B cell (primary cell): Measurements from ENCODE around the gene CHAMP1. TPM values are rescaled to one million over a fixed set of nuclear protein-coding genes. Genes with fewer than 3 reads are reported as not detected.

Experiments
- ATAC-seq: fragments of 200-7000 bp; cut with Tn5 transposase; one replicate; pipeline ENCODE4 v1.10.0; 2021; ENCODE audit warnings: low read depth, mild to moderate bottlenecking, moderate number of reproducible peaks, moderate library complexity
- CTCF ChIA-PET: fragments of 350-600 bp; sonication (Branson Sonifier 250); formaldehyde crosslinking; loops from one replicate; lab custom pipeline; 2021; ENCODE audit warnings: antibody characterized with exemption, inconsistent platforms; lab: Charles Lee
- POLR2A ChIA-PET: fragments of 350-600 bp; sonication (Branson Sonifier 250); formaldehyde crosslinking; loops from one replicate; lab custom pipeline; 2021; ENCODE audit warnings: antibody characterized with exemption; lab: Charles Lee
- DNase-seq: peaks from one replicate; pipeline ENCODE4 v3.0.0; 2013
- H2AFZ ChIP-seq: 2 replicates; pipeline ENCODE4 v1.6.1; 2012; ENCODE audit warnings: mild to moderate bottlenecking, low read depth, low read length; ENCODE audit not compliant: insufficient read depth, poor library complexity, severe bottlenecking
- H3K27ac ChIP-seq, 2 donors: 1 replicate in 1 of 2; 2 replicates in 1 of 2; pipeline ENCODE4 v1.5.1; 2012 to 2013; ENCODE audit warnings: low read length in 2 of 2, mild to moderate bottlenecking in 2 of 2, moderate library complexity in 1 of 2
- H3K27me3 ChIP-seq, 4 experiments: fragments of 200-600 bp in 1 of 4; sonication (generic) in 1 of 4; replicated peaks in 1 of 4; 1 replicate in 2 of 4; 2 replicates in 2 of 4; pipeline versions ENCODE4 v1.6.1 to v1.7.0; 2013 to 2016; ENCODE audit warnings: low read length in 3 of 4, mild to moderate bottlenecking in 2 of 4, mixed read lengths in 1 of 4, moderate library complexity in 1 of 4; ENCODE audit not compliant: insufficient read depth in 4 of 4, control insufficient read depth in 3 of 4; ENCODE audit errors: control extremely low read depth in 1 of 4
- H3K36me3 ChIP-seq, 2 experiments: replicated peaks in 1 of 2; 1 replicate in 1 of 2; 2 replicates in 1 of 2; pipeline versions ENCODE4 v1.6.1 to v1.7.1; 2013; ENCODE audit warnings: low read length in 1 of 2; ENCODE audit not compliant: insufficient read depth in 2 of 2, control insufficient read depth in 1 of 2; ENCODE audit errors: control extremely low read depth in 1 of 2, extremely low read depth in 1 of 2
- H3K4me1 ChIP-seq, 2 donors: fragments of 200-600 bp in 1 of 2; sonication (generic) in 1 of 2; 1 replicate in 1 of 2; 2 replicates in 1 of 2; pipeline versions ENCODE4 v1.5.1 to v1.6.1; 2013 to 2017; ENCODE audit warnings: low read length in 2 of 2; ENCODE audit not compliant: control insufficient read depth in 2 of 2, insufficient read depth in 2 of 2
- H3K4me2 ChIP-seq: replicated peaks from 2 replicates; pipeline ENCODE3; 2012; ENCODE audit warnings: mild to moderate bottlenecking, low read depth, low read length; ENCODE audit not compliant: poor library complexity, severe bottlenecking
- H3K4me3 ChIP-seq, 5 experiments: fragments of 200-600 bp in 1 of 5; sonication (generic) in 1 of 5; 1 replicate in 3 of 5; 2 replicates in 2 of 5; pipeline versions ENCODE4 v1.5.1 to v1.7.0; 2011 to 2016; ENCODE audit warnings: low read length in 4 of 5, mild to moderate bottlenecking in 4 of 5, low read depth in 2 of 5, control low read depth in 1 of 5, moderate library complexity in 1 of 5; ENCODE audit not compliant: insufficient read depth in 1 of 5; ENCODE audit errors: control extremely low read depth in 1 of 5, extremely low read depth in 1 of 5
- H3K79me2 ChIP-seq: fragments of 200-600 bp; sonication (generic); one replicate; pipeline ENCODE4 v1.6.0; 2016; ENCODE audit warnings: low read length; ENCODE audit not compliant: control insufficient read depth, insufficient read depth
- H3K9ac ChIP-seq: fragments of 200-600 bp; sonication (generic); 2 replicates; pipeline ENCODE4 v1.6.1; 2017; ENCODE audit warnings: mild to moderate bottlenecking, low read length, moderate library complexity
- H3K9me3 ChIP-seq, 3 donors: one replicate each; pipeline versions ENCODE4 v1.6.1 to v1.7.1; 2013; ENCODE audit warnings: low read length in 2 of 3; ENCODE audit not compliant: control insufficient read depth in 2 of 3, insufficient read depth in 1 of 3; ENCODE audit errors: control extremely low read depth in 1 of 3
- H4K20me1 ChIP-seq: 2 replicates; pipeline ENCODE4 v1.6.0; 2012; ENCODE audit warnings: mild to moderate bottlenecking, low read length; ENCODE audit not compliant: insufficient read depth, control insufficient read depth, poor library complexity, severe bottlenecking
- H3K27ac Mint-ChIP-seq: one replicate; pipeline ENCODE4 v1.8.0; 2021; ENCODE audit warnings: mixed read lengths
- H3K27me3 Mint-ChIP-seq: one replicate; pipeline ENCODE4 v1.8.0; 2021; ENCODE audit warnings: mixed read lengths
- H3K4me1 Mint-ChIP-seq: one replicate; pipeline ENCODE4 v1.8.0; 2021; ENCODE audit warnings: mixed read lengths
- H3K4me3 Mint-ChIP-seq: one replicate; pipeline ENCODE4 v1.8.0; 2021; ENCODE audit warnings: mixed read lengths
- H3K9me3 Mint-ChIP-seq: one replicate; pipeline ENCODE4 v1.8.0; 2022; ENCODE audit warnings: mixed read lengths; ENCODE audit not compliant: insufficient read depth
- CTCF ChIP-seq: fragments of 200-600 bp; IDR thresholded peaks from one replicate; pipeline ENCODE4 v1.8.0; 2022; ENCODE audit warnings: antibody characterized with exemption, mild to moderate bottlenecking
- EZH2 ChIP-seq: IDR thresholded peaks from 2 replicates; pipeline ENCODE4 v1.6.1; 2012; ENCODE audit warnings: borderline replicate concordance, low read depth, mild to moderate bottlenecking, moderate library complexity, low read length; ENCODE audit not compliant: insufficient read depth, poor library complexity, severe bottlenecking
- WGBS: methylation state at CpG from one replicate; pipeline ENCODE4 v1.1.5; 2013; ENCODE audit warnings: missing lambda C conversion rate; ENCODE audit not compliant: insufficient coverage; 5-methylcytosine and 5-hydroxymethylcytosine counted together
- intact Hi-C: fragments of 100-400 bp; cut with micrococcal nuclease; formaldehyde crosslinking; loops from one replicate; pipeline ENCODE4 v1.10.0; 2022
- polyA plus RNA-seq: library from polyadenylated mRNA; depleted of rRNA; stranded (reverse); fragments of >200 nt; gene quantifications from 2 replicates; pipeline ENCODE4 v1.2.3, GENCODE V29; 2012
- total RNA-seq, 2 donors: library from RNA; stranded (reverse); fragments of 120-200 nt in 1 of 2; gene quantifications; 1 replicate in 1 of 2; 2 replicates in 1 of 2; pipeline versions ENCODE4 v1.2.3 to v1.2.4, GENCODE V29; 2013 to 2022

Gene CHAMP1
- total and polyA plus RNA-seq, 2 donors (not counting 1 experiment from before 2014, with no cell fraction given) = 14.5 to 34.7 TPM

- Histone ChIP-seq H2AFZ (no peak overlapping the region), H3K36me3 (peaks cover 14 to 67% of the 10 kb centered on the region in 2 experiments), H3K4me2 (no peak overlapping the region), H3K27ac (no peak overlapping the region), H4K20me1 (no peaks in the 10 kb centered on the region), H3K9ac (no peak overlapping the region), H3K9me3 (peaks cover 0 to 10% (median 4%) of the 10 kb centered on the region in 3 donors), H3K4me1 (peaks cover 46 to 52% of the 10 kb centered on the region in 2 donors), H3K79me2 (no peaks in the 10 kb centered on the region), H3K4me3 (no peak overlapping the region), H3K27me3 (no peaks in the 10 kb centered on the region)
- Mint-ChIP-seq H3K27ac (peak overlapping the region; percentile 32), H3K27me3 (no peaks in the 10 kb centered on the region), H3K9me3 (no peaks in the 10 kb centered on the region), H3K4me1 (peaks cover 46% of the 10 kb centered on the region), H3K4me3 (no peak overlapping the region)
- TF ChIP-seq CTCF = no peak
- no peak for TF ChIP-seq EZH2
- no peak for ATAC-seq
- intact Hi-C loops = no loop called here
- CTCF ChIA-PET = interaction anchor here (1.3 kb wide), 1 partner anchor 53 kb away, joined by 3 read pairs; no protein-coding TSS in a partner anchor
- POLR2A ChIA-PET = no interaction called here
- no peak for DNase-seq
- 100% methylated on average over 1 of the region's 8 CpGs for WGBS
Measured at GRCh38 chr13:114264886-114265611, 49.3 kb upstream of the CHAMP1 start.

DNA sequence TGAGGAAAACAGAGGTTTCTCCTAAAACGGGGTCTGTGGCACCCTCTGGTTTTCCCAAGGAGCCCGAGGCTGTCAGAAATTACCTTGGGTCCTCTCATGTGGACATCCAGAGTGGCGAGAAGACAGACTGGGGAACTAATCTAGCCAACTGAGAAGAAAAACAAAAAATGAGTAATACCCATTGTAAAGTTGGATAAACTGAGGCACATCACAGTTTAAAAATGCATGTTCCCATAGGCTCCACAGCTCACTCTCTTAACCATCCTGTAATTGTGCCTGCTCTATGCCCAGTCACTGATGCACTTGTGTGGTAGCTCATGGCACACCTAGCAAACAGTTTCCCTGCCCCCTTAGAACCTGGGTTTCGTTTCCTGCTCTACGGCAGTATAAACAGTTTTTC lies 48.1 kb upstream of the CHAMP1 start:
- H3K27me3 Mint-ChIP-seq = no peaks in the 10 kb centered on the region
- Histone ChIP-seq H3K4me3 (no peak overlapping the region), H3K27ac (no peak overlapping the region), H2AFZ (no peak overlapping the region), H3K9ac (no peak overlapping the region), H3K27me3 (no peaks in the 10 kb centered on the region), H3K36me3 (peaks cover 14 to 61% of the 10 kb centered on the region in 2 experiments), H3K4me2 (no peak overlapping the region), H3K79me2 (no peaks in the 10 kb centered on the region), H3K9me3 (peaks cover 0 to 10% (median 4%) of the 10 kb centered on the region in 3 donors), H3K4me1 (peaks cover 34 to 40% of the 10 kb centered on the region in 2 donors), H4K20me1 (no peaks in the 10 kb centered on the region)
- WGBS = 100% methylated on average over 3 of the region's 5 CpGs
- ATAC-seq (no peak), DNase-seq (no peak)
- ChIA-PET CTCF (interaction anchor here (1.3 kb wide), 1 partner anchor 52 kb away, joined by 3 read pairs; no protein-coding TSS in a partner anchor), POLR2A (no interaction called here)
- H3K4me3 Mint-ChIP-seq = no peak overlapping the region
- H3K27ac Mint-ChIP-seq = no peak overlapping the region
- intact Hi-C loops = no loop called here
- no peaks in the 10 kb centered on the region for H3K9me3 Mint-ChIP-seq
- H3K4me1 Mint-ChIP-seq = peaks cover 34% of the 10 kb centered on the region
- TF ChIP-seq EZH2 (no peak), CTCF (no peak)
